HG02852 (cell line): ENCODE measurements around the gene HAUS6.
"Not testable (repeated sequence)": the region's sequence is repeated elsewhere in the genome, so short reads cannot be mapped to it uniquely, and the experiment has no call there.

ENCODE experiments used
- ATAC-seq: cut with Tn5 transposase; IDR thresholded peaks from one replicate; pipeline ENCODE4 v1.9.1; 2021; ENCODE audit warnings: mild to moderate bottlenecking, moderate library complexity; ENCODE audit not compliant: unreplicated experiment

Gene HAUS6

DNA sequence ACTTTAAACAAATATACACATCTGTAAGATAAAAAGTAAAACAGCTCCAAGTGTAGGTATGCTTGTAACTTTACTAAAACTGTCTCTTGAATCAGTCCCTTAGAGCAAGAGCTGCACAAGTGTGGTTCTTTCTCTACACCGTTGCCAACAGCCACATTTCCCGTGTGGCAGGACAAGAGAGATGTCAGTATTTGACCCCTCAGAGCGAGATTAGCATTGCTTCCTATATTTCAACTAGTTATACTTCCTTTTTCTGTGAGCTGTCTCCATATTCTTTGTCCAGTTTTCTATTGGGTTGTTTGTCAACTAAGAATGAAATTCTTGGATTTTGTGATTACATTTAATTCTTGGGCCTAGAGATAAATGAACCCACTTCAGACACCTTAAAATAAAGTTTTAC is 16.5 kb upstream of the HAUS6 start:
- ATAC-seq: no peak

DNA sequence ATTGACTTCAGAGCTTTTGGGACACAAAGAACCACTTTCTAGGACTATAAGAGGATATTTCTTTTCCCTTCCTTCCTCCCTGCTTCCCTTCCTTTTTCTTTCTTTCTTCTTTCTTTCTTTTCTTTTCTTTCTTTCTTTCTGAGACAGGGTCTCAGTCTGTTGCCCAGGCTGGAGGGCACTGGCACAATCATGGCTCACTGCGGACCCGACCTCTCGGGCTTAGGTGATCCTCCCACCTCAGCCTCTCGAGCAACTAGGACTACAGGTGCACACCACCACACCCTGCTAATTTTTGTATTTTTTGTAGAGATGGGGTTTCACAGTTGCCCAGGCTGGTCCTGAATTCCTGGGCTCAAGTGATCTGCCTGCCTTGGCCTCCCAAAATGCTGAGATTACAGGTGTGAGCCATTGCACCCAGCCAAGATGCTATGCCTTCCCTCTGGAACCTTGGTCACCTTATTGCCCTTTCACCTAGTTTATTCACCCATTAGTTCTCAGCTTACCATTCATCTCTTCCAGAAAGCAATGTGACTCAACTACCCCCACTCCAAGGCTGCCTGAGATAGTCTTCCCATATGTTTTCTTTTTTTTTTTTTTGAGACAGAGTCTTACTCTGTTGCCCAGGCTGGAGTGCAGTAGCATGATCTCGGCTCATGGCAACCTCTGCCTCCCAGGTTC is 14.5 kb upstream of the HAUS6 start:
- ATAC-seq: no peak

- no peak for ATAC-seq
These were observed 13.5 kb upstream of the HAUS6 start for GRCh38 chr9:19116107-19116790.

- no peak for ATAC-seq
These were observed 12.1 kb upstream of the HAUS6 start for GRCh38 chr9:19114680-19115270.

DNA sequence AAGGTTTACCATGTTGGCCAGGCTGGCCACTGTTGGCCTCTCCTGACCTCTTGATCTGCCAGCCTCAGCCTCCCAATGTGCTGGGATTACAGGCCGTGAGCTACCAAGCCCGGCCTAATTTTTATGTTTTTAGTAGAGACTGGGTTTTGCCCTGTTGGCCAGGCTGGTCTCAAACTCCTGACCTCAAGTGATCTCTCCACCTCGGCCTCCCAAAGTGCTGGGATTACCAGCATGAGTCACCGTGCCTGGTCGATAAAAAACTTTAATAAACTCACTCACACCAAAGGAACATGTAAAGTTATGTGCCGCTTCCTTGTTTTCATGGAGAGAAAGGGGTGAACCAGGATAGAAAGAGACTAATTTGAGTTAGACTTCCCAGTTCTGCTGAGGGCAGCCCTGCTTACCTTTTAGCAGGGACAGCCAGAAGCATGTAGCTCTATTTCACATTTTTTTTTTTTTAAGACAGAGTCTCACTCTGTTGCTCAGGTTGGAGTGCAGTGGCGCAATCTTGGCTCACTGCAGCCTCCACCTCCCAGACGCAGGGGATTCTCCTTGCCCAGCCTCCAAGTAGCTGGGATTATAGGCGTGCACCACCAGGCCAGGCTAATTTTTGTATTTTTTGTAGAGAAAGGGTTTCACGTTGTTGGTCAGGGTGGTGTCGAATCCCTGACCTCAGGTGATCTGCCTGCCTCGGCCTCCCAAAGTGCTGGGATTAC is 11.4 kb upstream of the HAUS6 start:
- ATAC-seq: no peak

DNA sequence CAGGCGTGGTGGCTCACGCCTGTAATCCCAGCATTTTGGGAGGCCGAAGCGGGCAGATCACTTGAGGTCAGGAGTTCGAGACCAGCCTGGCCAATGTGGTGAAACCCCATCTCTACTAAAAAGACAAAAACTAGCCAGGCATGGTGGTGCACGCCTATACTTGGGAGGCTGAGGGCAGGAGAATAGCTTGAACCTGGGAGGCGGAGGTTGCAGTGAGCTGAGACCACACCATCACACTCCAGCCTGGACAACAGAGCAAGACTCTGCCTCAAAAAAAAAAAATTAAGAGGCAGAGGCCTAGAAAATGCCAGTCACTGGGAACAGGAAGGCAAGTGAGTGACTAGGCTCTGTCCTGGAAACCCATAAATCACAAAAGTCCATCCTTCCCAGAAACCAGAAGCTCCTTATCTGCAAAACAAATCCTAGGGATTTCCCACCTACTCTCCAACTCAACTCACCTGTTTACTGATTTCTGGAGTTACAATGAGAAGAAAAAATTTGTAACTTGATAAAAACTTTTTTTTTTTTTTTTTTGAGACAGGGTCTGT is 10.4 kb upstream of the HAUS6 start:
- not testable (repeated sequence) for ATAC-seq

DNA sequence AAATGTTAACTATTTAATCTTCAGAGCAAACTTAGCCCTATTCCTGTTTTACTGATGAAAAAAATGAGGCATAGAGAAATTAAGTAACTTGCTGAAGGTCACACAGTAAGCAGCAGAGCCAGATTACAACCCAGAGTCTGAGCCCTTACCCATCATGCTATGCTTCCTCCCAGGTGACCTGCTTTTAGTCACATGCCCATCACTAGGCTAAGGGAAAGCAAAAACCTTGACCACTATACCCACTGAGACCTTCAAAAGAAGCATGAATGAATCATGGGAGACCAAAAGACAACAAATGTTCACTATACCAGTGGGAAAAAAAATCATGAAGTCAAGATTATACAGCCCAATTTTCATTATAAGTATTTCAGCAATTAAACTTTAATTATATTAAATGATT is 5.3 kb upstream of the HAUS6 start:
- ATAC-seq: no peak

GRCh38 chr9:19104515-19105282 is 2.0 kb upstream of the HAUS6 start:
- no peak for ATAC-seq

GRCh38 chr9:19102181-19102630 is 498 bp downstream of the HAUS6 start:
- peak; percentile 26 for ATAC-seq

GRCh38 chr9:19101203-19101602 is 1.5 kb downstream of the HAUS6 start:
- ATAC-seq: no peak

DNA sequence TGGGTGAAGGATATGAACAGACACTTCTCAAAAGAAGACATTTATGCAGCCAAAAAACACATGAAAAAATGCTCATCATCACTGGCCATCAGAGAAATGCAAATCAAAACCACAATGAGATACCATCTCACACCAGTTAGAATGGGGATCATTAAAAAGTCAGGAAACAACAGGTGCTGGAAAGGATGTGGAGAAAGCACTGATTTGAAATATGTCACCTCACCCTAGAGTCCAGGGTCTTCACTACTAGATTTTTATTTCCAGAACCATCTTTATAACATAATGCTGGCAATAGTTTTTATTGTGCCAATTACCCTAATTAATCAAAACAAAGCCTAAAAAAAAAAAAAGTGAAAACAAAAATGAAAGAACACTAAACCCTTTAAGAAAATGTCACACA is 5.3 kb downstream of the HAUS6 start:
- not testable (repeated sequence) for ATAC-seq

DNA sequence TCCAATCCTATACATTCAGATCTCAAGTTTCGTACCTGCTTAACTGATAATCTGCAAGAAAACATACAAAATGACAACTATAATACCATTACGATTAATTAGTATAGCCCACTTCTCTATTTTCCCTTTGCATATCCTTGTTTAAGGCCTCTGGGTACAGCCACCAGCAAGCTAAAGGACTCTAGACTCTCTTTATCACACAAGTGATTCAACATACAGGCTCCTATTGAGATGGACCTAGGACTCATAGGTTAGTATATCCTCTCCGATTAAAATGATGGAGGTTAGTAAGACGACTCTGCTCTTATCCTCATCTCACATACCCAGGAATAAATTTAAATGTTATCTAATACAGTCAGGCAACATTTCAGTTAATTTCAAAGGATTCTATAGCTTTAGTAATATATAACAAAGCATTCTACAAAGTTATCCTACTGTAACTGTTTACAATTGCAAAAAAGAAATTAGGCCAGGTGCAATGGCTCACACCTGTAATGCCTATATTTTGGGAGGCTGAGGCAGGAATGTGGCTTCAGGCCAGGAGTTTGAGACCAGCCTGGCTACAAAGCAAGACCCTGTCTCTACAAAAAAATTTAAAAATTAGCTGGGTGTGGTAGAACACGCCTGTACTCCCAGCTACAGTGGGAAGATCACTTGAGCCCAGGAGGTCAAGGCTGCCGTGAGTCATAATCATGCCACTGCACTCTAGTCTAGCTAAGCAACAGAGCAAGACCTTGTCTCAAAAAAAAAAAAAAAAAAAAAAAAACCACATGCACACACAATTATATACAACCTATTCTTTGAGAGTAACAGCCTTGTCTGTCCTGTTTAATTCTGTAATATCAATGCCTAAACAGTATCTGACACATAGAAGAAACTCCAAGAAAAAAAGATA is 15.4 kb downstream of the HAUS6 start:
- no peak for ATAC-seq

- no peak for ATAC-seq
These were observed 17.4 kb downstream of the HAUS6 start for GRCh38 chr9:19085295-19085694.

DNA sequence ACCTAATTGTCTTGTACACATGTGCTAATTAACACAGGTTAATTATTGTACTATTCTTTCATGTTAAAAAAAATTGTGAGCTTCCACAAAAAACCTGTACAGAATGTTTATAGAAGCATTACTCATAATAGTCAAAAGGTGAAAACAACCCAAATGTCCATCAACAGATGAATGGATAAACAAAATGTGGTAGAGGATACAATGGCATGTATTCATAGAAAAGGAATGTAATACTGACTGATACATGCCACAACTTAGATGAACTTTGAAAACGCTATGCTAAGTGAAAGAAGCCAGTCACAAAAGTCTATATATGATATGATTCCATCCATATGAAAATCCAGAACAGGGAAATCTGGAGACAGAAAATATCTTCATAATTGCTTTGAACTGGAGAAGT is 27.9 kb downstream of the HAUS6 start:
- ATAC-seq: no peak

- ATAC-seq: no peak
These were observed 28.5 kb downstream of the HAUS6 start for GRCh38 chr9:19074229-19074628.

DNA sequence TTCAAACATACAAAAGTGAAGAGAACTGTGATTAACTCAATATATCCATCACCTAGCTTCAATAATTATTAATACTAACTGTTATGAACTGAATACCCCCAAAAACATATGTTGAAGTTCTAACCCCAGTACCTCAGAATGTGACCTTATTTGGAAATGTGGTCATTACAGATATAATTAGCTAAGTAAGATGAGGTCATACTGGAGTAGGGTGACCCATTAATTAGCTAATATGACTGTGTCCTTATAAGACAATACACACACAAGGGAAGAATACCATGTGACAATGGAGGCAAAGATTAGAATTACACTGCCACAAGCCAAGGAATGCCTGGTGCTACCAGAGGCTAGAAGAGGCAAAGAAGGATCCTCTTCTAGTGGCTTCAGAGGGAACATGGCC is 45.7 kb downstream of the HAUS6 start:
- ATAC-seq: no peak

DNA sequence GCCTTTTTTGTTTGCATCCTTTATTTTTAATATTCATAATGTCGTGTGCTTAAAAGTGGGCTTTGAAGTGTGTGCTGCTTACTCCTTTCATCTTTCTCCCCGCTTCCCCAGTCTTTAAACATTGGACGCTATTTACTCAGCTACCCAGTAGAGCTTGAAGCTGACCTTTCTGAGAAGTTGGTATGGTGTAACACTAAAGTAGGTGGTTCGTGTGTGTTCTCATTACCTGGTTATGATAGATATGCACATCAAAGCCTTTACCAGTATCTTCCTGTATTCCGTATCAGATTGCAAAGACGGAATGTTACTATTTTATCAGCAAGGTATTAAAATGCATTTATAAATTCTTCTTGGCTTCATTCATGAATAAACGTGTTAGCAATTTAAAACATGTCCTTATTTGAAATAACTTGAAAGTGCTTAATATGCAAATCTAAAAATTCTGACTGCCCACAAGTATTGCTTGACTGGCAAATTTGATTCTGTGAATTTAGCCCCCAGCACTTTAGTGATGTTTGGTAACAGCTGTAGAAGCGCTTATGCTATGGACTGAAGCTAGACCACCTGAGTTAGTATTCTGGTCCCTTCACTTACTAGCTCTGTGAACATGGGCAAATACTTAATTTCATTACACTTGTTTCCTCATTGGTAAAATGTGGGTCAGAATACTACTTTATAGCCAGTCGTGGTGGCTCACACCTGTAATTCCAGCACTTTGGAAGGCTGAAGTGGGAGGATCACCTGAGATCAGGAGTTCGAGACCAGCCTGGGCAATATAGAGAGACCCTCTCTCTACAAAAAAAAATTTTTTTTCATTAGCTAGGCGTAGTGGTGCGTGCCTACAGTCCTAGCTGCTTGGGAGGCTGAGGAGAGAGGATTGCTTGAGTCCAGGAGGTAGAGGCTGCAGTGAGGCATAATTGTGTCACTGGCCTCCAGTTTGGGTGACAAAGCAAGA is 51.8 kb downstream of the HAUS6 start:
- ATAC-seq: no peak

- ATAC-seq: peak; percentile 1
These were observed 52.6 kb downstream of the HAUS6 start for GRCh38 chr9:19049917-19050636.
